Caco-2 (cell line): ENCODE measurements around the gene POLR3B. TPM values are rescaled to one million over a fixed set of nuclear protein-coding genes. Genes with fewer than 3 reads are reported as not detected.

Experiments
- BruUV-seq: library from RNA; stranded (reverse); fragments of 400-500 nt; replicated peaks from 2 replicates; lab custom pipeline; 2021; lab: Mats Ljungman, UMichigan
- CTCF ChIA-PET: fragments of 300-600 bp; sonication (Branson Sonifier 250); formaldehyde crosslinking; loops from one replicate; lab custom pipeline; 2022; ENCODE audit warnings: antibody characterized with exemption; lab: Charles Lee
- POLR2A ChIA-PET: fragments of 300-600 bp; sonication (Branson Sonifier 250); formaldehyde crosslinking; loops from one replicate; lab custom pipeline; 2022; ENCODE audit warnings: antibody characterized with exemption; lab: Charles Lee
- DNase-seq, 2 experiments: peaks; one replicate each; pipeline versions ENCODE4 v3.0.0 to v3.0.0-alpha.2; 2020 to 2022
- H3K27me3 ChIP-seq: replicated peaks from 2 replicates; pipeline ENCODE4 v1.6.0; 2011; ENCODE audit warnings: low read length; ENCODE audit not compliant: control insufficient read depth, insufficient read depth
- H3K36me3 ChIP-seq: 2 replicates; pipeline ENCODE4 v1.5.1; 2011; ENCODE audit warnings: low read length; ENCODE audit not compliant: control insufficient read depth, insufficient read depth
- H3K4me1 ChIP-seq: fragments of 250-450 bp; sonication (Bioruptor Pico); 2 replicates; pipeline ENCODE4 v1.5.1; 2020; ENCODE audit warnings: mild to moderate bottlenecking
- H3K4me3 ChIP-seq: 2 replicates; pipeline ENCODE4 v1.5.1; 2011; ENCODE audit warnings: low read depth, mild to moderate bottlenecking, control low read depth, low read length
- H3K9me3 ChIP-seq: fragments of 250-450 bp; sonication (Bioruptor Pico); 2 replicates; pipeline ENCODE4 v1.5.1; 2020; ENCODE audit warnings: mild to moderate bottlenecking, moderate library complexity
- H3K27ac Mint-ChIP-seq: one replicate; pipeline ENCODE4 v1.8.0; 2022; ENCODE audit warnings: mixed read lengths; ENCODE audit not compliant: unreplicated experiment
- H3K27me3 Mint-ChIP-seq: one replicate; pipeline ENCODE4 v1.8.0; 2022; ENCODE audit warnings: mixed read lengths; ENCODE audit not compliant: insufficient read depth, unreplicated experiment
- H3K36me3 Mint-ChIP-seq: one replicate; pipeline ENCODE4 v1.8.0; 2022; ENCODE audit warnings: mild to moderate bottlenecking, mixed read lengths; ENCODE audit not compliant: insufficient read depth, unreplicated experiment
- H3K4me1 Mint-ChIP-seq: one replicate; pipeline ENCODE4 v1.8.0; 2022; ENCODE audit warnings: low read depth, mixed read lengths; ENCODE audit not compliant: unreplicated experiment
- H3K4me3 Mint-ChIP-seq: one replicate; pipeline ENCODE4 v1.8.0; 2022; ENCODE audit warnings: mild to moderate bottlenecking, moderate library complexity, mixed read lengths; ENCODE audit not compliant: unreplicated experiment
- H3K9me3 Mint-ChIP-seq: one replicate; pipeline ENCODE4 v1.8.0; 2022; ENCODE audit warnings: mixed read lengths; ENCODE audit not compliant: unreplicated experiment
- CTCF ChIP-seq, 2 experiments: fragments of 200-600 bp in 1 of 2; IDR thresholded peaks; 1 replicate in 1 of 2; 2 replicates in 1 of 2; pipeline versions ENCODE4 v1.5.1 to v1.8.0; 2011 to 2022; ENCODE audit warnings: antibody characterized with exemption in 1 of 2, control low read depth in 1 of 2, inconsistent platforms in 1 of 2, low read depth in 1 of 2, low read length in 1 of 2, mild to moderate bottlenecking in 1 of 2, moderate library complexity in 1 of 2; ENCODE audit not compliant: insufficient read depth in 1 of 2, severe bottlenecking in 1 of 2, unreplicated experiment in 1 of 2
- intact Hi-C: fragments of 100-400 bp; cut with micrococcal nuclease; formaldehyde crosslinking; loops from one replicate; pipeline ENCODE4 v1.10.0; 2022; ENCODE audit not compliant: unreplicated experiment
- total RNA-seq: library from RNA; stranded (reverse); gene quantifications from 2 replicates; pipeline ENCODE4 v1.2.3, GENCODE V29; 2022

POLR3B gene
- total RNA-seq, 1 experiment from 2014 or later, result 13.9 TPM

DNA sequence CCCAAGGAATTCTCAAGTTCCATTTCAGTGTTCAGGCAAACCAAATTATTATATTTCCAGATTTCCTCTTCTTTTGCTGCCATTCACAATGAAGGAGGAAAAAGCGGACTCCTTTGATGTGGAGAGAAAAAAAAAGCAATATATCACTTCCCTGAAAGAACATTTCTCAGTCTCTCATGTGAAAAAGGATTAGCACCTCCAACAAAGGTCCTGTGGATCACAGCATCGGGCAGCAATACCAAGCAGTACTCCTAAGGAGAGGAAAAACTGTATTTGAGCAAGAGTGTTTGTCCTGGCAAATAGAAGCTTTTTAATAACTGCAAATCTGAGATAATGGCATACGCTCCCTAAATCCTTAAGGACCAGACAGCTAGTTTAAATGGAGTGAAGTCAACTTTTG lies 131.3 kb downstream of the POLR3B start:
- no peaks in the 10 kb centered on the region for H3K4me1 ChIP-seq
- no peak overlapping the region for H3K27ac Mint-ChIP-seq
- TF ChIP-seq CTCF (IDR thresholded peaks at IDR 0.05; ENCODE audit: insufficient read depth in 1 of 2, low read depth in 1 of 2, low read length in 1 of 2, severe bottlenecking in 1 of 2, unreplicated experiment in 1 of 2), result no peak
- H3K4me1 Mint-ChIP-seq, result peaks cover 7% of the 10 kb centered on the region
- no peaks in the 10 kb centered on the region for H3K27me3 Mint-ChIP-seq
- no peaks in the 10 kb centered on the region for H3K9me3 Mint-ChIP-seq
- no peaks in the 10 kb centered on the region for H3K27me3 ChIP-seq
- DNase-seq, result no peak
- ChIA-PET POLR2A (no interaction called here), CTCF (no interaction called here)
- no peaks in the 10 kb centered on the region for H3K36me3 Mint-ChIP-seq
- intact Hi-C loops, result no loop called here
- H3K36me3 ChIP-seq, result no peaks in the 10 kb centered on the region; the same call in 1 of the 2 replicates
- no peaks in the 10 kb centered on the region for H3K9me3 ChIP-seq
- no peak overlapping the region for H3K4me3 ChIP-seq
- no peak overlapping the region for H3K4me3 Mint-ChIP-seq
- BruUV-seq, result no TSS peak

DNA sequence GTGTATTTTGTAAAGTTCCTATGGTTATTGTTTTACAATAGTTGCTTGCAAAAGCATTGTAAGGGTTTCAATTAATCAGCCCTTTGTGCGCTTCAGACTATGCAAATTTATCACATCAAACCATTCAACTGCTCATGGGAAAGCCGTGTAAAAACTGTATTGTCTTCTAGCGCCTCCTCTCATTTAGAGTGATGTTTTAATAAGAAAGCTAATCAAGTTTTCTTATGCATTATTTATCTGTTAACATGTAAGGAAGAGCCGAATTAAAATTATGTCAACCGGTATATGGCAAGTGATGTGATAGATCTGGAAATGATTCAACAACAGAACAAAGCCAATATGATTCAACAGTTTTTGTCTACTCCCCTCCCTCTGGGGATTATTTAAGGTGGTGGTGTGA lies 132.7 kb downstream of the POLR3B start:
- H3K36me3 ChIP-seq, result no peaks in the 10 kb centered on the region
- ChIA-PET CTCF (no interaction called here), POLR2A (no interaction called here)
- Mint-ChIP-seq H3K4me3 (no peak overlapping the region), H3K27ac (no peak overlapping the region), H3K4me1 (peaks cover 7% of the 10 kb centered on the region), H3K9me3 (no peaks in the 10 kb centered on the region), H3K36me3 (no peaks in the 10 kb centered on the region), H3K27me3 (no peaks in the 10 kb centered on the region)
- intact Hi-C loops, result no loop called here
- no peaks in the 10 kb centered on the region for H3K27me3 ChIP-seq
- H3K9me3 ChIP-seq, result no peaks in the 10 kb centered on the region
- H3K4me3 ChIP-seq, result no peak overlapping the region
- H3K4me1 ChIP-seq, result no peaks in the 10 kb centered on the region
- BruUV-seq, result no TSS peak
- DNase-seq, result no peak
- TF ChIP-seq CTCF (IDR thresholded peaks at IDR 0.05; ENCODE audit: insufficient read depth in 1 of 2, low read depth in 1 of 2, low read length in 1 of 2, severe bottlenecking in 1 of 2, unreplicated experiment in 1 of 2), result no peak

DNA sequence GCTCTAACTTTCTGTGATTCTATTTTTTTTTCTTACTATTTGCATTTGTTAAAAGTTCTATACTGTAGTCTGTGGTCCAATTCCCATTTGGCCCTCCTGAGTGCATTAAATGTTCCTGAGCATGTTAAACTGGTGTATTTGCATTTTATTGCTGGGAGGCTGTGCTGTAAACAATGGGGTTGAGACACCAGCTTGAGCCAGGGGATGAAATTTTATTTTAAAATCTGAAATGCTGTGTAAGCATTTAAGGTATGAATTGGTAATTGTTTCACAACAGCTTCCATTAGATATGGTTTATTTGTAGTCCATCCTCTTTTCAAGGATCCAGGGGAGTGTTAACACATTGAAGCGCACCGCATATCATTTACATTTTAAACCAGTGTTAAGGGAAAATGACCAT lies 135.3 kb downstream of the POLR3B start:
- no peaks in the 10 kb centered on the region for H3K36me3 ChIP-seq
- H3K4me1 ChIP-seq, result no peaks in the 10 kb centered on the region
- ChIA-PET POLR2A (no interaction called here), CTCF (no interaction called here)
- Mint-ChIP-seq H3K9me3 (no peaks in the 10 kb centered on the region), H3K27ac (no peak overlapping the region), H3K27me3 (no peaks in the 10 kb centered on the region), H3K4me1 (peaks cover 7% of the 10 kb centered on the region), H3K36me3 (peaks cover 12% of the 10 kb centered on the region), H3K4me3 (no peak overlapping the region)
- no peaks in the 10 kb centered on the region for H3K27me3 ChIP-seq
- no peak overlapping the region for H3K4me3 ChIP-seq
- TF ChIP-seq CTCF (IDR thresholded peaks at IDR 0.05; ENCODE audit: insufficient read depth in 1 of 2, low read depth in 1 of 2, low read length in 1 of 2, severe bottlenecking in 1 of 2, unreplicated experiment in 1 of 2), result no peak
- no peaks in the 10 kb centered on the region for H3K9me3 ChIP-seq
- intact Hi-C loops, result no loop called here
- BruUV-seq, result no TSS peak
- DNase-seq, result no peak
